IMR-90 (cell line): ENCODE results near the gene THRB.

Experiments
- BHLHE40 ChIP-seq: fragments of 150-350 bp; IDR thresholded peaks from 2 replicates; pipeline ENCODE4 v1.6.1; 2016; ENCODE audit warnings: mild to moderate bottlenecking, low read depth, low read length
- CEBPB ChIP-seq: IDR thresholded peaks from 2 replicates; pipeline ENCODE4 v1.6.1; 2012; ENCODE audit warnings: low read depth, low read length, improper control_type of control experiment
- FOS ChIP-seq: fragments of 150-350 bp; IDR thresholded peaks from 2 replicates; pipeline ENCODE4 v1.6.1; 2016; ENCODE audit warnings: low read depth, low read length
- MAFK ChIP-seq: IDR thresholded peaks from 2 replicates; pipeline ENCODE4 v1.6.1; 2012; ENCODE audit warnings: low read depth, low read length, improper control_type of control experiment
- MAZ ChIP-seq: IDR thresholded peaks from 2 replicates; pipeline ENCODE4 v1.6.1; 2012; ENCODE audit warnings: low read depth, mild to moderate bottlenecking, low read length, improper control_type of control experiment, moderate library complexity, borderline replicate concordance
- MXI1 ChIP-seq: IDR thresholded peaks from 2 replicates; pipeline ENCODE4 v1.6.1; 2012; ENCODE audit warnings: low read depth, mild to moderate bottlenecking, low read length, moderate library complexity, borderline replicate concordance
- POLR2A ChIP-seq: IDR thresholded peaks from 2 replicates; pipeline ENCODE4 v1.6.1; 2012; ENCODE audit warnings: mild to moderate bottlenecking, low read depth, low read length
- RAD21 ChIP-seq: IDR thresholded peaks from 2 replicates; pipeline ENCODE4 v1.6.1; 2012; ENCODE audit warnings: low read length, improper control_type of control experiment
- RCOR1 ChIP-seq: IDR thresholded peaks from 2 replicates; pipeline ENCODE4 v1.6.1; 2012; ENCODE audit warnings: mild to moderate bottlenecking, low read length, improper control_type of control experiment; ENCODE audit not compliant: insufficient replicate concordance
- SMC3 ChIP-seq: fragments of 150-350 bp; IDR thresholded peaks from 2 replicates; pipeline ENCODE4 v1.6.1; 2016; ENCODE audit warnings: low read depth, mild to moderate bottlenecking, antibody characterized with exemption, low read length, moderate library complexity
- TF ChIP-seq, protein P1 (sequence below): conservative IDR thresholded peaks from 2 replicates; pipeline ENCODE4 v1.5.1; 2012; ENCODE audit warnings: mild to moderate bottlenecking, low read depth, low read length, improper control_type of control experiment

GRCh38 chr3:24270744-24271143, 223.9 kb downstream of the THRB start:
- TF ChIP-seq, protein P1, sequence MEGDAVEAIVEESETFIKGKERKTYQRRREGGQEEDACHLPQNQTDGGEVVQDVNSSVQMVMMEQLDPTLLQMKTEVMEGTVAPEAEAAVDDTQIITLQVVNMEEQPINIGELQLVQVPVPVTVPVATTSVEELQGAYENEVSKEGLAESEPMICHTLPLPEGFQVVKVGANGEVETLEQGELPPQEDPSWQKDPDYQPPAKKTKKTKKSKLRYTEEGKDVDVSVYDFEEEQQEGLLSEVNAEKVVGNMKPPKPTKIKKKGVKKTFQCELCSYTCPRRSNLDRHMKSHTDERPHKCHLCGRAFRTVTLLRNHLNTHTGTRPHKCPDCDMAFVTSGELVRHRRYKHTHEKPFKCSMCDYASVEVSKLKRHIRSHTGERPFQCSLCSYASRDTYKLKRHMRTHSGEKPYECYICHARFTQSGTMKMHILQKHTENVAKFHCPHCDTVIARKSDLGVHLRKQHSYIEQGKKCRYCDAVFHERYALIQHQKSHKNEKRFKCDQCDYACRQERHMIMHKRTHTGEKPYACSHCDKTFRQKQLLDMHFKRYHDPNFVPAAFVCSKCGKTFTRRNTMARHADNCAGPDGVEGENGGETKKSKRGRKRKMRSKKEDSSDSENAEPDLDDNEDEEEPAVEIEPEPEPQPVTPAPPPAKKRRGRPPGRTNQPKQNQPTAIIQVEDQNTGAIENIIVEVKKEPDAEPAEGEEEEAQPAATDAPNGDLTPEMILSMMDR, result no peak
- TF ChIP-seq POLR2A (no peak), RAD21 (no peak), MAZ (no peak), MXI1 (no peak), RCOR1 (no peak), BHLHE40 (no peak), FOS (no peak), SMC3 (no peak), MAFK (no peak), CEBPB (no peak)
